H1 (cell line): ENCODE data around the gene RAET1L. TPM values are rescaled to one million over a fixed set of nuclear protein-coding genes. Genes with fewer than 3 reads are reported as not detected.

ENCODE experiments used
- CTCF ChIA-PET: fragments of 300-600 bp; sonication (Branson Sonifier 250); formaldehyde crosslinking; loops from one replicate; lab custom pipeline; 2021; ENCODE audit not compliant: partially characterized antibody; lab: Charles Lee
- POLR2A ChIA-PET: fragments of 300-600 bp; sonication (Branson Sonifier 250); formaldehyde crosslinking; loops from one replicate; lab custom pipeline; 2021; ENCODE audit warnings: inconsistent platforms; ENCODE audit not compliant: partially characterized antibody; lab: Charles Lee
- DNase-seq, 2 experiments: peaks; one replicate each; pipeline versions ENCODE4 v3.0.0 to v3.0.0-alpha.2; 2010 to 2022; ENCODE audit warnings: low spot score in 2 of 2, low read depth in 1 of 2, mixed read lengths in 1 of 2
- FAIRE-seq: peaks from 2 replicates; lab custom pipeline; 2011; peaks lifted over from hg19 to GRCh38; lab: Jason Lieb, UNC
- H2AFZ ChIP-seq: 2 replicates; pipeline ENCODE4 v1.8.1; 2012; ENCODE audit warnings: low read length, inconsistent platforms
- H2AK5ac ChIP-seq: 2 replicates; pipeline ENCODE4 v1.6.1; 2013; ENCODE audit warnings: low read depth, low read length
- H2BK120ac ChIP-seq: replicated peaks from 2 replicates; pipeline ENCODE3; 2013; ENCODE audit warnings: low read depth, low read length, inconsistent platforms
- H2BK12ac ChIP-seq: 2 replicates; pipeline ENCODE4 v1.6.1; 2013; ENCODE audit warnings: low read depth, low read length
- H2BK15ac ChIP-seq: 2 replicates; pipeline ENCODE4 v1.6.1; 2013; ENCODE audit warnings: low read length
- H2BK20ac ChIP-seq: 2 replicates; pipeline ENCODE4 v1.6.1; 2013; ENCODE audit warnings: low read length
- H2BK5ac ChIP-seq: 2 replicates; pipeline ENCODE4 v1.6.1; 2013; ENCODE audit warnings: low read depth, low read length
- H3K14ac ChIP-seq: 2 replicates; pipeline ENCODE4 v1.6.1; 2013; ENCODE audit warnings: inconsistent platforms; ENCODE audit not compliant: insufficient read length
- H3K18ac ChIP-seq: 2 replicates; pipeline ENCODE4 v1.6.1; 2013; ENCODE audit warnings: low read length; ENCODE audit errors: extremely low read depth
- H3K23ac ChIP-seq: 2 replicates; pipeline ENCODE4 v1.6.1; 2013; ENCODE audit warnings: inconsistent platforms; ENCODE audit not compliant: insufficient read length
- H3K23me2 ChIP-seq: 2 replicates; pipeline ENCODE4 v1.6.1; 2013; ENCODE audit warnings: low read depth, low read length
- H3K27ac ChIP-seq: 2 replicates; pipeline ENCODE4 v1.6.1; 2011; ENCODE audit warnings: low read depth, low read length, inconsistent platforms
- H3K27me3 ChIP-seq, 4 experiments: replicated peaks in 1 of 4; 1 replicate in 1 of 4; 2 replicates in 3 of 4; pipeline versions ENCODE4 v1.6.1 to v1.8.1; 2011 to 2013; ENCODE audit warnings: low read length in 3 of 4, mild to moderate bottlenecking in 3 of 4, inconsistent platforms in 2 of 4, mixed read lengths in 2 of 4, moderate library complexity in 1 of 4; ENCODE audit not compliant: control insufficient read depth in 3 of 4, insufficient read depth in 3 of 4; ENCODE audit errors: extremely low read depth in 1 of 4
- H3K36me3 ChIP-seq, 4 experiments: 2 replicates each; pipeline versions ENCODE4 v1.6.1 to v1.8.1; 2011 to 2013; ENCODE audit warnings: mild to moderate bottlenecking in 4 of 4, low read length in 3 of 4, moderate library complexity in 2 of 4, control low read depth in 1 of 4, inconsistent platforms in 1 of 4; ENCODE audit not compliant: insufficient read depth in 4 of 4, control insufficient read depth in 2 of 4
- H3K4ac ChIP-seq: replicated peaks from 2 replicates; pipeline ENCODE3; 2013; ENCODE audit warnings: low read length, low read depth, mixed read lengths, inconsistent platforms; ENCODE audit not compliant: insufficient read length
- H3K4me1 ChIP-seq, 4 experiments: replicated peaks in 1 of 4; 1 replicate in 1 of 4; 2 replicates in 3 of 4; pipeline versions ENCODE4 v1.6.1 to v1.8.1; 2011 to 2013; ENCODE audit warnings: low read length in 3 of 4, inconsistent platforms in 2 of 4, mixed read lengths in 1 of 4; ENCODE audit not compliant: insufficient read depth in 4 of 4, control insufficient read depth in 3 of 4
- H3K4me2 ChIP-seq, 2 experiments: 2 replicates each; pipeline versions ENCODE4 v1.6.1 to v1.8.1; 2011 to 2013; ENCODE audit warnings: low read depth in 2 of 2, low read length in 2 of 2, control low read depth in 1 of 2, inconsistent platforms in 1 of 2, mild to moderate bottlenecking in 1 of 2; ENCODE audit not compliant: insufficient read depth in 1 of 2
- H3K4me3 ChIP-seq, 4 experiments: fragments of 200-600, 300-600 bp in 1 of 4; sonication (generic), shearing (Covaris generic), sonication (Bioruptor Twin) in 1 of 4; 2 replicates each; pipeline versions ENCODE4 v1.5.1 to v1.8.1; 2011 to 2016; ENCODE audit warnings: low read length in 4 of 4, low read depth in 3 of 4, control low read depth in 2 of 4, inconsistent platforms in 2 of 4, mild to moderate bottlenecking in 2 of 4, mixed read lengths in 1 of 4, moderate library complexity in 1 of 4; ENCODE audit not compliant: insufficient read depth in 2 of 4; ENCODE audit errors: extremely low read depth in 1 of 4
- H3K56ac ChIP-seq: replicated peaks from 2 replicates; pipeline ENCODE3; 2013; ENCODE audit warnings: low read depth, mild to moderate bottlenecking, mixed read lengths, low read length, inconsistent platforms; ENCODE audit not compliant: insufficient read length
- H3K79me1 ChIP-seq: 2 replicates; pipeline ENCODE4 v1.6.1; 2013; ENCODE audit warnings: low read depth, low read length, control low read depth
- H3K79me2 ChIP-seq, 2 experiments: 2 replicates each; pipeline versions ENCODE4 v1.6.1 to v1.8.1; 2012 to 2013; ENCODE audit warnings: low read length in 2 of 2, mild to moderate bottlenecking in 2 of 2, inconsistent platforms in 1 of 2; ENCODE audit not compliant: insufficient read depth in 2 of 2, control insufficient read depth in 1 of 2
- H3K9ac ChIP-seq, 4 experiments: replicated peaks in 1 of 4; 1 replicate in 1 of 4; 2 replicates in 3 of 4; pipeline versions ENCODE4 v1.6.1 to v1.8.1; 2011 to 2013; ENCODE audit warnings: low read depth in 3 of 4, low read length in 3 of 4, control low read depth in 2 of 4, mild to moderate bottlenecking in 2 of 4, moderate library complexity in 2 of 4, inconsistent platforms in 1 of 4; ENCODE audit errors: extremely low read depth in 1 of 4
- H3K9me3 ChIP-seq, 2 experiments: 2 replicates each; pipeline versions ENCODE4 v1.6.1 to v1.8.1; 2012 to 2013; ENCODE audit warnings: mild to moderate bottlenecking in 2 of 2, moderate library complexity in 2 of 2, control low read depth in 1 of 2, inconsistent platforms in 1 of 2, low read depth in 1 of 2, low read length in 1 of 2, mixed read lengths in 1 of 2; ENCODE audit not compliant: insufficient read depth in 2 of 2
- H4K20me1 ChIP-seq, 2 experiments: replicated peaks in 1 of 2; 2 replicates each; pipeline versions ENCODE3 to v1.8.1; 2011 to 2013; ENCODE audit warnings: inconsistent platforms in 2 of 2, low read length in 2 of 2, mild to moderate bottlenecking in 1 of 2; ENCODE audit not compliant: insufficient read depth in 2 of 2, control insufficient read depth in 1 of 2
- H4K5ac ChIP-seq: 2 replicates; pipeline ENCODE4 v1.6.1; 2013; ENCODE audit warnings: low read length, low read depth, mixed read lengths, inconsistent platforms; ENCODE audit not compliant: insufficient read length
- H4K8ac ChIP-seq: 2 replicates; pipeline ENCODE4 v1.8.0; 2013; ENCODE audit warnings: mild to moderate bottlenecking, moderate library complexity, low read length, inconsistent platforms; ENCODE audit not compliant: insufficient read depth; ENCODE audit errors: extremely low read depth
- H4K91ac ChIP-seq: replicated peaks from 2 replicates; pipeline ENCODE3; 2013; ENCODE audit warnings: low read length, mixed read lengths, inconsistent platforms; ENCODE audit not compliant: insufficient read length
- EZH2 ChIP-seq: fragments of 200-600 bp; sonication (generic); IDR thresholded peaks from 2 replicates; pipeline ENCODE4 v1.7.1; 2012; ENCODE audit warnings: low read depth, mild to moderate bottlenecking, moderate library complexity, low read length, inconsistent platforms; ENCODE audit not compliant: severe bottlenecking
- JUND ChIP-seq: IDR thresholded peaks from 2 replicates; pipeline ENCODE4 v1.6.1; 2011; ENCODE audit warnings: mild to moderate bottlenecking, improper control_type of control experiment, low read length
- MAFK ChIP-seq: IDR thresholded peaks from 2 replicates; pipeline ENCODE4 v1.6.1; 2012; ENCODE audit warnings: low read depth, mild to moderate bottlenecking, improper control_type of control experiment, low read length
- PHF8 ChIP-seq: fragments of 200-600 bp; sonication (generic); conservative IDR thresholded peaks from 2 replicates; pipeline ENCODE4 v1.7.1; 2012; ENCODE audit warnings: low read depth, mild to moderate bottlenecking, inconsistent platforms, low read length, moderate library complexity
- POLR2AphosphoS5 ChIP-seq: IDR thresholded peaks from 2 replicates; pipeline ENCODE4 v1.6.1; 2011; ENCODE audit warnings: low read depth, low read length
- TEAD4 ChIP-seq: IDR thresholded peaks from 2 replicates; pipeline ENCODE4 v1.6.1; 2012; ENCODE audit warnings: low read depth, low read length, inconsistent platforms, mixed read lengths
- WGBS, 2 experiments: shearing (Covaris generic) in 1 of 2; methylation state at CpG; one replicate each; pipeline versions ENCODE4 v1.1.6 to v1.1.7; 2013 to 2015; ENCODE audit warnings: low lambda C conversion rate in 2 of 2, mixed read lengths in 2 of 2, inconsistent platforms in 1 of 2, low coverage in 1 of 2, missing lambda C conversion rate in 1 of 2; ENCODE audit not compliant: insufficient replicate concordance in 2 of 2, insufficient coverage in 1 of 2, insufficient read length in 1 of 2; ENCODE audit errors: extremely low coverage in 1 of 2, missing lambda C conversion rate in 1 of 2; 5-methylcytosine and 5-hydroxymethylcytosine counted together
- polyA plus RNA-seq, 7 experiments: library from polyadenylated mRNA; depleted of rRNA in 3 of 7; stranded (reverse) in 5 of 7; unstranded in 2 of 7; fragments of >200 nt in 5 of 7; fragments of 200-250 nt in 2 of 7; gene quantifications; 1 replicate in 5 of 7; 2 replicates in 1 of 7; 4 replicates in 1 of 7; pipeline versions ENCODE4 v1.2.1 to v1.2.3, GENCODE V29; 2011 to 2013; ENCODE audit warnings: missing spikeins in 2 of 7, mixed read lengths in 2 of 7
- total RNA-seq: library from RNA; stranded (reverse); fragmentation: NEBNext Ultra II Directional; extraction: Animal tissue kit (Norgen Biotek cat#: 25700); gene quantifications from 2 replicates; pipeline ENCODE4 v1.2.1, GENCODE V29; 2021

Gene RAET1L
- total and polyA plus RNA-seq, 2 of the 8 experiments (the other 6 are each of a cell fraction or from before 2014, with no cell fraction given): not detected

DNA sequence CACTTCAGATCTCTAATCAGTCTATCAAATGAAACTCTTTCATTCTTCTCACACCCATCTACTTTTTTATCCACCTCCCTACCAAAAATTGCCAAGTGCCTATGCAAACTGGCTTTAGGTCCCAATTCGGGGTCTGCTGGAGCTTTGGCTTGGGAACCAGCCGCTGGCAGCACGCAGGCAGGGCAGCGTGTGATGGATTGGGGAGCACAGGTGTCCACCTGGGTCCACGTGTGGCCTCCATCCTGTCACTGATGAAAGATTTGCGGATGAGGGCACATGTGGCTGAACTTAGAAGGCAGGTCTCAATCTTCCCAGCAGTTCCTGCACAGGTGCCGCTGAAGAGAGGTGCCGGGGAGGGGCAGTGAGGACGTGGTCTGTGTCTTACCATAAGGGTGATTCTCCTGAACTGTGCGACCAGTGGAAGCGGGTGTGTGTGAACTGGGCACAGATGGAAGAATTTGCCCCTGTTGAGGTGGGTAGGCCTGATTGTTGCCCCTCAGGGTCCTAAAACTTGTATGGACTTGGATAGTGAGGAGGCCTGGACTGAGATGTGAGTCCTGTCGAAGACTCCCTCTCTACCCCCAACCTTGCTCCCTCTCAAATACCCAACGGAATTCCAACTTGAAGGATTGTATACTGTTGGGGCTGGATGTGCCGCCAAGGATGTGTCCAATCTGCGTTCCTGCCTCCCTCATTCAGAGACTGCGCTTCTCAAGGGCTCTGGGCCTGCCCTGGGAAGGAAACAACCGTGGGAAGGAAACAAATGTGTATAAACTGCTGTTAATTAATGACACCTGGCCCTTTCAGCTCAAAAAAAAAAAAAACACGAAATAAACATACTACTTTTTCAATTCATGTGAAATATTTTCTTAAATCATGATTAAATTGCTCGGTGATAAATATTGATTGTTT is 18.4 kb upstream of the RAET1L start:
- peaks cover 2 to 17% (median 11%) of the 10 kb centered on the region in 4 experiments; a peak in 6 of 7 replicates for H3K27me3 ChIP-seq
- TF ChIP-seq TEAD4 (no peak), PHF8 (no peak), POLR2AphosphoS5 (no peak), EZH2 (no peak), JUND (no peak), MAFK (no peak)

More for the DNA sequence above, 18.4 kb upstream of the RAET1L start:
- Histone ChIP-seq H3K79me2 (no peaks in the 10 kb centered on the region), H2BK5ac (no peak overlapping the region), H3K4me2 (no peak overlapping the region), H3K4me3 (no peak overlapping the region), H4K8ac (no peak overlapping the region), H2BK15ac (no peak overlapping the region), H2AFZ (no peak overlapping the region), H3K18ac (no peak overlapping the region), H3K23me2 (no peaks in the 10 kb centered on the region), H3K9me3 (no peaks in the 10 kb centered on the region), H3K14ac (no peak overlapping the region), H3K4me1 (no peaks in the 10 kb centered on the region), H3K4ac (no peak overlapping the region), H3K36me3 (no peaks in the 10 kb centered on the region), H3K23ac (no peak overlapping the region), H3K79me1 (no peaks in the 10 kb centered on the region), H2BK120ac (no peak overlapping the region), H4K20me1 (no peaks in the 10 kb centered on the region), H2BK20ac (no peak overlapping the region), H3K27ac (no peak overlapping the region), H2AK5ac (no peak overlapping the region), H4K5ac (no peak overlapping the region), H4K91ac (no peak overlapping the region), H3K9ac (no peak overlapping the region), H2BK12ac (no peak overlapping the region), H3K56ac (no peak overlapping the region)
- DNase-seq (no peak), FAIRE-seq (no peak)
- POLR2A ChIA-PET: interaction anchor here (1.8 kb wide), 1 partner anchor 10 kb away, joined by 5 read pairs; no protein-coding TSS in a partner anchor
- CTCF ChIA-PET: interaction anchor here (1.6 to 1.9 kb wide), 2 partner anchors 9 to 37 kb away, joined by 3 to 5 read pairs; no protein-coding TSS in a partner anchor
- 87% methylated on average over 18 of the region's 19 CpGs; no CpG with 5 or more reads in 1 of the 2 experiments for WGBS, 2 experiments
